ENCODE results near the gene SLC8A1. TPM values are rescaled to one million over a fixed set of nuclear protein-coding genes. Genes with fewer than 3 reads are reported as not detected.

Gene SLC8A1
- total RNA-seq, 3 donors from 2014 or later = 8.2 to 14.2 (median 12.2) TPM

GRCh38 chr2:40219141-40219540 lies 232.7 kb downstream of the SLC8A1 start:
- intact Hi-C loops (cut with DNase I; ENCODE audit: low total_unique reads) = no loop called here
- no peak for DNase-seq (ENCODE audit: low spot score in 2 of 2)
- Histone ChIP-seq H3K9me3 (no peaks in the 10 kb centered on the region), H3K27ac (no peak overlapping the region), H3K36me3 (no peaks in the 10 kb centered on the region), H3K4me1 (no peaks in the 10 kb centered on the region), H3K4me3 (no peak overlapping the region), H3K27me3 (no peaks in the 10 kb centered on the region)
- TF ChIP-seq POLR2AphosphoS5 (IDR thresholded peaks at IDR 0.05) (no peak), CTCF (IDR thresholded peaks at IDR 0.05) (no peak), POLR2A (IDR thresholded peaks at IDR 0.05) (no peak)

DNA sequence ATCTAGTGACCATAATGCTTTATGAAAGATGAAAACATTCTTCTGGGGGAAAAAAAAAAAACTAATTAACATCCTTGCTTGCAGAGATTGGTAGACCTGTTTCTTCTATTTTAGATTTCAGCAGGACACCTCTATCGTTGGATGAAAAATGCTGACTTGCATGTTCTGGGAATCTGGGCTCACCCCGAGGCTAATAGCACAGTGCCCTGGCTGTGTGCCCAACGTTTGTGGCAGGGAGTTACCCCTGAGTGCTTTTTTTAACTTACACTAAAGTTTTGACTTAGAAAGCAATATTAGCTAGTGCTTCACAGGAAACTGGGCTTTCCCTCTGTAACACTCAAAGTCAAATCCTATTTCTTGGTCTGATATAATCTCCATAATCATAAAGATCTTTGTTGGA lies 233.2 kb downstream of the SLC8A1 start:
- H3K27me3 ChIP-seq = no peaks in the 10 kb centered on the region
- no peak overlapping the region for H3K27ac ChIP-seq
- peak in 1 of 2 donors; percentile 32 for DNase-seq (ENCODE audit: low spot score in 2 of 2)
- H3K36me3 ChIP-seq = no peaks in the 10 kb centered on the region
- no peaks in the 10 kb centered on the region for H3K4me1 ChIP-seq
- H3K9me3 ChIP-seq = no peaks in the 10 kb centered on the region
- no peak overlapping the region for H3K4me3 ChIP-seq
- TF ChIP-seq POLR2AphosphoS5 (IDR thresholded peaks at IDR 0.05) = no peak
- no peak for TF ChIP-seq CTCF (IDR thresholded peaks at IDR 0.05)
- intact Hi-C loops (cut with DNase I; ENCODE audit: low total_unique reads) = no loop called here

DNA sequence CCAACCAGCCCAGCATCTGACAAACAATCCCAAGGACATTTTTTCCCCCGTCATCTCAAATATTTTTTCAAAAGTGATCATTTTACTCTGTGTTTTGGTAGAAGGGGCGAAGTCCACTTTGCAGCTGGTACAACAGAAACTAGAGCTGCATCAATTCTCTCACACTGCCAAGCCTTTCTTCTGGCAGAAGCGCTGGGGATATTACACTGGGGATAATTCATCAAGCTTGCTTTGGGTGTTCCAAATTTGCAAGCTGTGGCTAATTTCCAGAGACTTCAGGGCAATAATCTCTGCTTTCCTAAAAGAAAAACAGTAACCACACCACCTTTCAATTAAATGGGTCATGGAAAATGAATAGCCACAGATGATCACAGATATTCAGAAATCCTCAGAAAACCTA lies 238.3 kb downstream of the SLC8A1 start:
- TF ChIP-seq POLR2A (IDR thresholded peaks at IDR 0.05) = no peak
- no peak for TF ChIP-seq CTCF (IDR thresholded peaks at IDR 0.05)
- TF ChIP-seq POLR2AphosphoS5 (IDR thresholded peaks at IDR 0.05) = peak in 1 of 3 donors; percentile 15
- H3K4me3 ChIP-seq = no peak overlapping the region
- H3K27ac ChIP-seq = no peak overlapping the region
- H3K4me1 ChIP-seq = no peaks in the 10 kb centered on the region
- H3K9me3 ChIP-seq = no peaks in the 10 kb centered on the region
- no peaks in the 10 kb centered on the region for H3K36me3 ChIP-seq
- H3K27me3 ChIP-seq = no peaks in the 10 kb centered on the region
- intact Hi-C loops (cut with DNase I; ENCODE audit: low total_unique reads) = no loop called here
- DNase-seq (ENCODE audit: low spot score in 2 of 2) = no peak

- H3K9me3 ChIP-seq = no peaks in the 10 kb centered on the region
- DNase-seq (ENCODE audit: low spot score in 2 of 2) = no peak
- TF ChIP-seq POLR2A (IDR thresholded peaks at IDR 0.05) (no peak), POLR2AphosphoS5 (IDR thresholded peaks at IDR 0.05) (no peak), CTCF (IDR thresholded peaks at IDR 0.05) (no peak)
- no peaks in the 10 kb centered on the region for H3K4me1 ChIP-seq
- intact Hi-C loops (cut with DNase I; ENCODE audit: low total_unique reads) = no loop called here
- H3K4me3 ChIP-seq = no peak overlapping the region
- H3K27me3 ChIP-seq = no peaks in the 10 kb centered on the region
- H3K36me3 ChIP-seq = no peaks in the 10 kb centered on the region
- no peak overlapping the region for H3K27ac ChIP-seq
These were observed 238.8 kb downstream of the SLC8A1 start for GRCh38 chr2:40213071-40213470.

- H3K4me3 ChIP-seq = no peak overlapping the region
- no peak overlapping the region for H3K27ac ChIP-seq
- intact Hi-C loops (cut with DNase I; ENCODE audit: low total_unique reads) = no loop called here
- no peak for DNase-seq (ENCODE audit: low spot score in 2 of 2)
- H3K27me3 ChIP-seq = no peaks in the 10 kb centered on the region
- TF ChIP-seq POLR2AphosphoS5 (IDR thresholded peaks at IDR 0.05) (no peak), CTCF (IDR thresholded peaks at IDR 0.05) (no peak), POLR2A (IDR thresholded peaks at IDR 0.05) (no peak)
- no peaks in the 10 kb centered on the region for H3K4me1 ChIP-seq
- no peaks in the 10 kb centered on the region for H3K36me3 ChIP-seq
- H3K9me3 ChIP-seq = no peaks in the 10 kb centered on the region
These were observed 240.9 kb downstream of the SLC8A1 start for GRCh38 chr2:40210968-40211353.

Data from breast epithelium (tissue), 4 donors.